Spleen (tissue), 11 donors: Measurements from ENCODE around the gene WNT7A. TPM values are rescaled to one million over a fixed set of nuclear protein-coding genes. Genes with fewer than 3 reads are reported as not detected.

ENCODE experiments used
- DNase-seq: peaks from one replicate; pipeline ENCODE4 v3.0.0-alpha.2; 2020
- H3K27ac ChIP-seq, 8 donors: fragments of 200-600 bp; sonication (generic) in 7 of 8; 1 replicate in 4 of 8; 2 replicates in 4 of 8; pipeline versions ENCODE4 v1.5.0 to v1.8.0; 2016 to 2021; ENCODE audit warnings: inconsistent platforms in 4 of 8, mild to moderate bottlenecking in 4 of 8, moderate library complexity in 1 of 8
- H3K27me3 ChIP-seq, 7 donors: fragments of 200-600 bp; sonication (generic) in 6 of 7; replicated peaks in 1 of 7; 1 replicate in 4 of 7; 2 replicates in 3 of 7; pipeline versions ENCODE4 v1.5.0 to v1.8.0; 2016 to 2021; ENCODE audit warnings: inconsistent platforms in 3 of 7, mild to moderate bottlenecking in 1 of 7
- H3K36me3 ChIP-seq, 6 donors: fragments of 200-600 bp; sonication (generic) in 5 of 6; 1 replicate in 4 of 6; 2 replicates in 2 of 6; pipeline versions ENCODE4 v1.5.0 to v1.8.0; 2016 to 2021; ENCODE audit warnings: inconsistent platforms in 2 of 6
- H3K4me1 ChIP-seq, 6 donors: fragments of 200-600 bp; sonication (generic) in 5 of 6; 1 replicate in 3 of 6; 2 replicates in 3 of 6; pipeline versions ENCODE4 v1.5.0 to v1.8.0; 2016 to 2021; ENCODE audit warnings: inconsistent platforms in 3 of 6
- H3K4me3 ChIP-seq, 8 donors: fragments of 200-600 bp; sonication (generic) in 7 of 8; 1 replicate in 4 of 8; 2 replicates in 4 of 8; pipeline versions ENCODE4 v1.5.0 to v1.8.0; 2016 to 2021; ENCODE audit warnings: inconsistent platforms in 4 of 8, mild to moderate bottlenecking in 4 of 8, moderate library complexity in 2 of 8
- H3K9me3 ChIP-seq, 8 donors: fragments of 200-600 bp; sonication (generic) in 7 of 8; 1 replicate in 4 of 8; 2 replicates in 4 of 8; pipeline versions ENCODE4 v1.5.0 to v1.8.0; 2016 to 2021; ENCODE audit warnings: inconsistent platforms in 4 of 8
- CTCF ChIP-seq, 11 experiments: fragments of 200-600 bp in 7 of 11; fragments of 450-650 bp in 4 of 11; sonication (generic) in 4 of 11; IDR thresholded peaks in 8 of 11; conservative IDR thresholded peaks in 3 of 11; 1 replicate in 7 of 11; 2 replicates in 4 of 11; pipeline versions ENCODE4 v1.4.0 to v1.8.0; 2016 to 2021; ENCODE audit warnings: antibody characterized with exemption in 11 of 11, inconsistent platforms in 4 of 11, mild to moderate bottlenecking in 1 of 11
- POLR2A ChIP-seq, 3 donors: fragments of 450-650 bp; IDR thresholded peaks; one replicate each; pipeline ENCODE4 v1.5.1; 2017; ENCODE audit warnings: antibody characterized with exemption in 3 of 3, mild to moderate bottlenecking in 1 of 3
- POLR2AphosphoS5 ChIP-seq, 3 donors: sonication (generic); formaldehyde crosslinking; IDR thresholded peaks; one replicate each; pipeline ENCODE4 v1.5.1; 2017; ENCODE audit warnings: antibody characterized with exemption in 3 of 3
- WGBS, 5 donors: extraction: QIAGEN DNeasy Blood & Tissue Kit in 3 of 5; methylation state at CpG; one replicate each; pipeline versions ENCODE4 v1.1.5 to v1.1.7; 2013 to 2018; 5-methylcytosine and 5-hydroxymethylcytosine counted together
- intact Hi-C: fragments of 100-400 bp; cut with DNase I; formaldehyde crosslinking; loops from one replicate; pipeline ENCODE4 v1.15.0; 2023; ENCODE audit warnings: low total_unique reads
- polyA plus RNA-seq, 3 donors: library from polyadenylated mRNA; stranded (reverse); fragments of 200-250 nt; gene quantifications; one replicate each; pipeline ENCODE4 v1.2.1, GENCODE V29; 2013
- total RNA-seq, 7 donors: library from RNA; depleted of rRNA in 3 of 7; stranded (reverse); fragments of >200 nt in 3 of 7; fragmentation: NEBNext Ultra II Directional in 4 of 7; extraction: Animal tissue kit (Norgen Biotek cat#: 25700) in 4 of 7; gene quantifications; one replicate each; pipeline versions ENCODE4 v1.1.0 to v1.2.1, GENCODE V29; 2016 to 2021
- donor health status: healthy with polysubstance abuse.
- donor health status: DM: no; HTN: no; CAD: no; lungs with moderate emphysema.
- donor health status: DM: no; HTN: no; CAD: no.
- donor health status: Bipolar disorder and iron deficiency.
- donor health status: healthy.
- donor health status: DM: no; HTN: no; CAD: no.
- donor health status: DM: yes; HTN: yes; CAD: no.

Gene WNT7A
- total and polyA plus RNA-seq, 10 donors: 0.52 to 6.3 (median 2.0) TPM

- WGBS, 5 donors: 1 to 6% (median 2%) methylated on average over 30 to 66 of the region's 66 CpGs
These were observed 1.4 kb downstream of the WNT7A start for GRCh38 chr3:13878281-13879101.

GRCh38 chr3:13877911-13878280 lies 2.0 kb downstream of the WNT7A start:
- peaks cover 0 to 5% (median 0%) of the 10 kb centered on the region in 8 donors for H3K9me3 ChIP-seq
- peak overlapping the region in 1 of 8 donors; percentile 79 for H3K27ac ChIP-seq
- intact Hi-C loops: no loop called here
- TF ChIP-seq POLR2AphosphoS5 (IDR thresholded peaks at IDR 0.05): no peak
- TF ChIP-seq POLR2A (IDR thresholded peaks at IDR 0.05): no peak
- TF ChIP-seq CTCF (IDR thresholded peaks at IDR 0.05 in 8 of 11, conservative IDR thresholded peaks at IDR 0.05 in 3 of 11): no peak
- H3K4me3 ChIP-seq: peak overlapping the region in 7 of 8 donors; percentile 39 to 72 (median 47)
- DNase-seq: no peak
- 11 to 17% (median 11%) methylated on average over 23 to 25 of the region's 25 CpGs for WGBS, 5 donors
- H3K27me3 ChIP-seq: peaks cover 0 to 87% (median 49%) of the 10 kb centered on the region in 7 donors
- peaks cover 0 to 5% (median 0%) of the 10 kb centered on the region in 6 donors for H3K36me3 ChIP-seq
- peaks cover 18 to 48% (median 33%) of the 10 kb centered on the region in 6 donors for H3K4me1 ChIP-seq

More at GRCh38 chr3:13878281-13879101, 1.4 kb downstream of the WNT7A start:
- Histone ChIP-seq H3K9me3 (peaks cover 0 to 5% (median 0%) of the 10 kb centered on the region in 8 donors), H3K27ac (peak overlapping the region in 5 of 8 donors; percentile 66 to 79 (median 78)), H3K36me3 (peaks cover 0 to 5% (median 0%) of the 10 kb centered on the region in 6 donors), H3K4me1 (peaks cover 18 to 48% (median 35%) of the 10 kb centered on the region in 6 donors), H3K4me3 (peak overlapping the region; percentile 28 to 72 (median 46)), H3K27me3 (peaks cover 0 to 93% (median 49%) of the 10 kb centered on the region in 7 donors)
- intact Hi-C loops: no loop called here
- TF ChIP-seq POLR2AphosphoS5 (IDR thresholded peaks at IDR 0.05): no peak
- no peak for TF ChIP-seq POLR2A (IDR thresholded peaks at IDR 0.05)
- TF ChIP-seq CTCF (IDR thresholded peaks at IDR 0.05 in 8 of 11, conservative IDR thresholded peaks at IDR 0.05 in 3 of 11): no peak
- DNase-seq: no peak

GRCh38 chr3:13876451-13877100 lies 3.3 kb downstream of the WNT7A start:
- Histone ChIP-seq H3K27ac (no peak overlapping the region), H3K27me3 (peaks cover 0 to 74% (median 48%) of the 10 kb centered on the region in 7 donors), H3K4me3 (no peak overlapping the region), H3K9me3 (no peaks in the 10 kb centered on the region), H3K4me1 (peaks cover 18 to 48% (median 33%) of the 10 kb centered on the region in 6 donors), H3K36me3 (peaks cover 0 to 5% (median 0%) of the 10 kb centered on the region in 6 donors)
- intact Hi-C loops: no loop called here
- no peak for TF ChIP-seq POLR2AphosphoS5 (IDR thresholded peaks at IDR 0.05)
- DNase-seq: no peak
- whole genome bisulfite sequencing, 5 donors: 63 to 70% (median 68%) methylated on average over 5 to 6 of the region's 6 CpGs

- Histone ChIP-seq H3K4me3 (no peak overlapping the region), H3K27me3 (peaks cover 0 to 57% (median 32%) of the 10 kb centered on the region in 7 donors), H3K9me3 (peaks cover 0 to 13% (median 10%) of the 10 kb centered on the region in 8 donors), H3K4me1 (peaks cover 7 to 35% (median 20%) of the 10 kb centered on the region in 6 donors), H3K36me3 (peaks cover 0 to 5% (median 0%) of the 10 kb centered on the region in 6 donors), H3K27ac (no peak overlapping the region)
- 86 to 97% (median 88%) methylated on average over 4 to 16 of the region's 16 CpGs for WGBS, 5 donors
- intact Hi-C loops: no loop called here
- TF ChIP-seq POLR2AphosphoS5 (IDR thresholded peaks at IDR 0.05) (no peak), POLR2A (IDR thresholded peaks at IDR 0.05) (no peak), CTCF (IDR thresholded peaks at IDR 0.05 in 8 of 11, conservative IDR thresholded peaks at IDR 0.05 in 3 of 11) (no peak)
- DNase-seq: no peak
These were observed 5.0 kb downstream of the WNT7A start for GRCh38 chr3:13874891-13875290.
